CD4-positive, CD25-positive, alpha-beta regulatory T cell (primary cell): ENCODE data around the gene DYNLRB2. TPM values are rescaled to one million over a fixed set of nuclear protein-coding genes. Genes with fewer than 3 reads are reported as not detected.

Experiments used
- ATAC-seq, 2 donors: fragments of 150-1000 bp; cut with Tn5 transposase; one replicate each; pipeline ENCODE4 v1.10.0; 2021; ENCODE audit warnings: low read depth in 2 of 2, moderate number of reproducible peaks in 2 of 2, moderate library complexity in 1 of 2
- DNase-seq, 3 donors: peaks; one replicate each; pipeline versions ENCODE4 v3.0.0 to v3.0.0-alpha.2; 2012 to 2022; ENCODE audit warnings: mixed read lengths in 1 of 3
- H3K27ac ChIP-seq: one replicate; pipeline ENCODE4 v1.7.0; 2013; ENCODE audit warnings: mild to moderate bottlenecking, low read length; ENCODE audit not compliant: insufficient read depth, poor library complexity, severe bottlenecking
- H3K27me3 ChIP-seq: one replicate; pipeline ENCODE4 v1.7.0; 2013; ENCODE audit warnings: low read length; ENCODE audit not compliant: control insufficient read depth, insufficient read depth
- H3K36me3 ChIP-seq: one replicate; pipeline ENCODE4 v1.7.0; 2013; ENCODE audit warnings: mild to moderate bottlenecking, low read length, moderate library complexity; ENCODE audit not compliant: control insufficient read depth, insufficient read depth
- H3K4me1 ChIP-seq: 2 replicates; pipeline ENCODE4 v1.7.0; 2013; ENCODE audit warnings: mild to moderate bottlenecking, low read length; ENCODE audit not compliant: insufficient read depth, control insufficient read depth, poor library complexity, severe bottlenecking
- H3K4me3 ChIP-seq: one replicate; pipeline ENCODE4 v1.7.0; 2013; ENCODE audit warnings: low read depth, mild to moderate bottlenecking, low read length, moderate library complexity
- H3K9me3 ChIP-seq, 2 experiments: 1 replicate in 1 of 2; 2 replicates in 1 of 2; pipeline ENCODE4 v1.7.0; 2013; ENCODE audit warnings: low read length in 2 of 2, mild to moderate bottlenecking in 1 of 2, moderate library complexity in 1 of 2; ENCODE audit not compliant: control insufficient read depth in 2 of 2
- H3K27ac Mint-ChIP-seq, 3 donors: one replicate each; pipeline ENCODE4 v1.8.0; 2020 to 2022; ENCODE audit warnings: mild to moderate bottlenecking in 3 of 3, mixed read lengths in 3 of 3, moderate library complexity in 2 of 3
- H3K27me3 Mint-ChIP-seq: one replicate; pipeline ENCODE4 v1.8.0; 2022; ENCODE audit warnings: mild to moderate bottlenecking, mixed read lengths
- H3K36me3 Mint-ChIP-seq: one replicate; pipeline ENCODE4 v1.8.0; 2020; ENCODE audit warnings: mixed read lengths
- H3K4me1 Mint-ChIP-seq, 4 donors: one replicate each; pipeline ENCODE4 v1.8.0; 2020 to 2022; ENCODE audit warnings: mixed read lengths in 4 of 4, mild to moderate bottlenecking in 1 of 4
- H3K4me3 Mint-ChIP-seq, 4 donors: one replicate each; pipeline ENCODE4 v1.8.0; 2020 to 2022; ENCODE audit warnings: mild to moderate bottlenecking in 4 of 4, mixed read lengths in 4 of 4, moderate library complexity in 3 of 4
- H3K9me3 Mint-ChIP-seq, 7 donors: one replicate each; pipeline ENCODE4 v1.8.0; 2020 to 2022; ENCODE audit warnings: mixed read lengths in 7 of 7, mild to moderate bottlenecking in 3 of 7, moderate library complexity in 2 of 7
- polyA plus RNA-seq, 4 donors: library from polyadenylated mRNA; unstranded; fragments of 300-500 nt; fragmentation: Illumina TruSeq; gene quantifications; one replicate each; pipeline ENCODE4 v1.2.3, GENCODE V29; 2021
- total RNA-seq: library from RNA; stranded (reverse); gene quantifications from one replicate; pipeline ENCODE4 v1.2.3, GENCODE V29; 2022

DYNLRB2 gene
- total RNA-seq (not detected), polyA plus RNA-seq (1 to 10 TPM in 2 of 4 donors, under 1 TPM in 1, not detected in 1; 0.73 to 1.8 (median 1.6) TPM)

- peak; percentile 84 to 96 (median 93) for DNase-seq
- no peaks in the 10 kb centered on the region for H3K9me3 ChIP-seq
- Mint-ChIP-seq H3K36me3 (no peaks in the 10 kb centered on the region), H3K4me3 (peak within 1 kb of the TSS; percentile 93 to 97 (median 96)), H3K27me3 (peaks cover 15% of the 10 kb centered on the region), H3K27ac (peak within 1 kb of the TSS; percentile 95 to 99 (median 98)), H3K9me3 (peaks cover 0 to 3% (median 0%) of the 10 kb centered on the region in 7 donors), H3K4me1 (peaks cover 12 to 26% (median 18%) of the 10 kb centered on the region in 4 donors)
- H3K36me3 ChIP-seq = no peaks in the 10 kb centered on the region
- ATAC-seq = peak; percentile 90 to 91
- H3K4me1 ChIP-seq = peaks cover 4% of the 10 kb centered on the region
- peak within 1 kb of the TSS; percentile 93 for H3K4me3 ChIP-seq
- peak within 1 kb of the TSS; percentile 78 for H3K27ac ChIP-seq
- peaks cover 1% of the 10 kb centered on the region for H3K27me3 ChIP-seq
Observed at GRCh38 chr16:80540516-80541305, at the start of gene DYNLRB2. TSS of gene DYNLRB2 (plus strand) at chr16:80540993. CDS start at chr16:80541077, 84 bp downstream.

- Mint-ChIP-seq H3K27ac (no peak overlapping the region), H3K4me3 (no peak overlapping the region), H3K4me1 (peaks cover 0 to 4% (median 0%) of the 10 kb centered on the region in 4 donors), H3K27me3 (peaks cover 8% of the 10 kb centered on the region), H3K9me3 (peaks cover 0 to 9% (median 3%) of the 10 kb centered on the region in 7 donors), H3K36me3 (no peaks in the 10 kb centered on the region)
- no peaks in the 10 kb centered on the region for H3K4me1 ChIP-seq
- no peak overlapping the region for H3K4me3 ChIP-seq
- no peak for ATAC-seq
- H3K27ac ChIP-seq = no peak overlapping the region
- peaks cover 7% of the 10 kb centered on the region for H3K27me3 ChIP-seq
- no peaks in the 10 kb centered on the region for H3K9me3 ChIP-seq
- no peak for DNase-seq
- H3K36me3 ChIP-seq = no peaks in the 10 kb centered on the region
Observed at GRCh38 chr16:80500116-80500859, 40.5 kb upstream of the DYNLRB2 start.

- DNase-seq = no peak
- H3K9me3 Mint-ChIP-seq = peaks cover 0 to 9% (median 3%) of the 10 kb centered on the region in 7 donors
- peaks cover 0 to 4% (median 0%) of the 10 kb centered on the region in 4 donors for H3K4me1 Mint-ChIP-seq
- Histone ChIP-seq H3K4me3 (no peak overlapping the region), H3K27me3 (peaks cover 5% of the 10 kb centered on the region), H3K36me3 (no peaks in the 10 kb centered on the region), H3K4me1 (no peaks in the 10 kb centered on the region), H3K9me3 (no peaks in the 10 kb centered on the region), H3K27ac (no peak overlapping the region)
- no peaks in the 10 kb centered on the region for H3K36me3 Mint-ChIP-seq
- H3K4me3 Mint-ChIP-seq = no peak overlapping the region
- H3K27me3 Mint-ChIP-seq = peaks cover 5% of the 10 kb centered on the region
- no peak overlapping the region for H3K27ac Mint-ChIP-seq
- ATAC-seq = no peak
Observed at GRCh38 chr16:80500961-80501525, 39.8 kb upstream of the DYNLRB2 start.

DNA sequence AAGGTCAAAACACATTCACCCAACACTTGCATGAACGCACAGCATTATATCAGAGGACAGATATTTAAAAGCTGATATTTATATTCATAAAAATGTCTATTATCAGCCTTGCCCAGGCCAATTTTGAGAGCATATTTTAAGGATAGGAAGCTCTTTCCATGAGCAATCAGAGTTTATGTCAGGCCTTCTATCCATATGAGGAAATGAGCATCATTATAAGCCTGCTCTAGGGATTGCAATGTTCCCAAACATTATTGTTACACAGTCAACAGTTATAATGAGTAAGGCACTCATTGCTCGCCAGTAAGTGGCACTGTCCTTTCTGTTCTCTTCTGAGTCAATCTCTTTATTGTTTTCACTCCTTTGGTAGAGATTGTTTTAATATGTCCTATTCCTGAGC lies 37.7 kb upstream of the DYNLRB2 start:
- Mint-ChIP-seq H3K36me3 (no peaks in the 10 kb centered on the region), H3K4me1 (peaks cover 0 to 4% (median 0%) of the 10 kb centered on the region in 4 donors), H3K27me3 (peaks cover 12% of the 10 kb centered on the region), H3K9me3 (peaks cover 0 to 9% (median 3%) of the 10 kb centered on the region in 7 donors), H3K4me3 (peak overlapping the region in 1 of 4 donors; percentile 23), H3K27ac (no peak overlapping the region)
- ATAC-seq (no peak), DNase-seq (no peak)
- H3K4me1 ChIP-seq = no peaks in the 10 kb centered on the region
- H3K27ac ChIP-seq = no peak overlapping the region
- H3K9me3 ChIP-seq = no peaks in the 10 kb centered on the region
- no peak overlapping the region for H3K4me3 ChIP-seq
- H3K36me3 ChIP-seq = no peaks in the 10 kb centered on the region
- H3K27me3 ChIP-seq = peaks cover 5% of the 10 kb centered on the region

GRCh38 chr16:80507538-80507937 lies 33.3 kb upstream of the DYNLRB2 start:
- Histone ChIP-seq H3K4me1 (no peaks in the 10 kb centered on the region), H3K9me3 (no peaks in the 10 kb centered on the region), H3K27me3 (peaks cover 20% of the 10 kb centered on the region), H3K4me3 (no peak overlapping the region), H3K36me3 (no peaks in the 10 kb centered on the region), H3K27ac (no peak overlapping the region)
- Mint-ChIP-seq H3K4me3 (no peak overlapping the region), H3K27ac (no peak overlapping the region), H3K4me1 (no peaks in the 10 kb centered on the region), H3K9me3 (peaks cover 0 to 3% (median 0%) of the 10 kb centered on the region in 7 donors), H3K27me3 (peaks cover 15% of the 10 kb centered on the region), H3K36me3 (no peaks in the 10 kb centered on the region)
- no peak for DNase-seq
- ATAC-seq = no peak

DNA sequence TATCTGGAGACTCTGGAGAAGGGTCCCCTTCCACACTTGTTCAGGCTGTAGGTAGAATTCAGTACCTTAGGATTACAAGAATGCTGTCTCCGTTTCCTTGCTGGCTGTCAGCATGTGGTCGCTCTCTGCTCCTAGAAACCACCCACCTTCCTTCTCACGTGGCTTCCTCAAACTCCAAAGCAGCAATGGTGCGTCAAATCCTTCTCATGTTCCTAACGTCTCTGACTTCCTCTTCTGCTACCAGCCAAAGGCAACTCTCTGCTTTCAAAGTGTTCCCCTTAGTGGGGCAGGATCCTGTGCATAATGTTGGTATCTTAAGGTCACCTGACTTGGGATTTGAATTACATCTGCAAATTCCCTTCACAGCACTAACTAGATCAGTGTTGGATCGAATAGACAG lies 30.9 kb upstream of the DYNLRB2 start:
- no peak overlapping the region for H3K27ac Mint-ChIP-seq

GRCh38 chr16:80511824-80512592 lies 28.8 kb upstream of the DYNLRB2 start:
- H3K4me1 Mint-ChIP-seq = no peaks in the 10 kb centered on the region

More for the DNA sequence above, 30.9 kb upstream of the DYNLRB2 start:
- peak overlapping the region in 1 of 4 donors; percentile 18 for H3K4me3 Mint-ChIP-seq
- Histone ChIP-seq H3K36me3 (no peaks in the 10 kb centered on the region), H3K27ac (no peak overlapping the region), H3K27me3 (peaks cover 20% of the 10 kb centered on the region), H3K4me3 (no peak overlapping the region), H3K4me1 (no peaks in the 10 kb centered on the region), H3K9me3 (no peaks in the 10 kb centered on the region)
- no peaks in the 10 kb centered on the region for H3K4me1 Mint-ChIP-seq
- peaks cover 20% of the 10 kb centered on the region for H3K27me3 Mint-ChIP-seq
- ATAC-seq (no peak), DNase-seq (no peak)
- H3K36me3 Mint-ChIP-seq = no peaks in the 10 kb centered on the region
- no peaks in the 10 kb centered on the region for H3K9me3 Mint-ChIP-seq

More at GRCh38 chr16:80511824-80512592, 28.8 kb upstream of the DYNLRB2 start:
- H3K4me3 ChIP-seq = no peak overlapping the region
- H3K27ac ChIP-seq = no peak overlapping the region
- H3K36me3 ChIP-seq = no peaks in the 10 kb centered on the region
- H3K4me1 ChIP-seq = no peaks in the 10 kb centered on the region
- H3K27me3 ChIP-seq = peaks cover 23% of the 10 kb centered on the region
- H3K9me3 ChIP-seq = no peaks in the 10 kb centered on the region
- DNase-seq (no peak), ATAC-seq (no peak)
- no peak overlapping the region for H3K4me3 Mint-ChIP-seq
- no peak overlapping the region for H3K27ac Mint-ChIP-seq
- H3K36me3 Mint-ChIP-seq = no peaks in the 10 kb centered on the region
- no peaks in the 10 kb centered on the region for H3K9me3 Mint-ChIP-seq
- peaks cover 14% of the 10 kb centered on the region for H3K27me3 Mint-ChIP-seq
